Neural cell (in vitro differentiated cells): ENCODE results near the gene PPP2R2D.

Experiments
- CTCF ChIP-seq: fragments of 450-650 bp; IDR thresholded peaks from 2 replicates; pipeline ENCODE4 v1.5.1; 2014; ENCODE audit warnings: antibody characterized with exemption, mild to moderate bottlenecking, moderate library complexity; ENCODE audit not compliant: poor library complexity, severe bottlenecking
- EP300 ChIP-seq: fragments of 450-650 bp; conservative IDR thresholded peaks from 2 replicates; pipeline ENCODE4 v1.6.1; 2014; ENCODE audit warnings: antibody characterized with exemption, mild to moderate bottlenecking, moderate library complexity; ENCODE audit not compliant: poor library complexity, severe bottlenecking
- REST ChIP-seq: IDR thresholded peaks from 2 replicates; pipeline ENCODE4 v1.6.1; 2012; ENCODE audit warnings: borderline replicate concordance
- SMC3 ChIP-seq: fragments of 450-650 bp; conservative IDR thresholded peaks from 2 replicates; pipeline ENCODE4 v1.6.1; 2014; ENCODE audit warnings: antibody characterized with exemption, mild to moderate bottlenecking, moderate library complexity; ENCODE audit not compliant: poor library complexity

- no peak for TF ChIP-seq CTCF
- no peak for TF ChIP-seq EP300
- TF ChIP-seq SMC3: no peak
- TF ChIP-seq REST: no peak
Observed at GRCh38 chr10:131979336-131979735, 78.5 kb downstream of the PPP2R2D start.
